ENCODE data around the gene LCOR. TPM values are rescaled to one million over a fixed set of nuclear protein-coding genes. Genes with fewer than 3 reads are reported as not detected.
A peak's percentile ranks its signal among the peaks of the same experiment; 100 is the strongest.

The LCOR gene
- total and polyA plus RNA-seq, 8 donors: 4.5 to 34.2 (median 19.5) TPM

GRCh38 chr10:97018251-97019212, 186.4 kb downstream of the LCOR start:
- ATAC-seq (no peak), DNase-seq (no peak), FAIRE-seq (no peak)
- Histone ChIP-seq H3K27ac (no peak overlapping the region), H3K36me3 (no peaks in the 10 kb centered on the region), H3K27me3 (no peaks in the 10 kb centered on the region), H3K4me1 (peaks cover 6 to 9% (median 7%) of the 10 kb centered on the region in 3 donors), H3K9me3 (no peaks in the 10 kb centered on the region), H3K4me3 (no peak overlapping the region)
- TF ChIP-seq CTCF (IDR thresholded peaks at IDR 0.05): no peak
- 79 to 90% methylated on average over 18 of the region's 18 CpGs for WGBS, 2 donors
- intact Hi-C loops (cut with DNase I): no loop called here

- intact Hi-C loops (cut with DNase I): no loop called here
- H3K4me1 ChIP-seq: peaks cover 9 to 14% (median 13%) of the 10 kb centered on the region in 3 donors
- H3K27ac ChIP-seq: no peak overlapping the region
- FAIRE-seq (no peak), DNase-seq (no peak), ATAC-seq (no peak)
- 89 to 94% methylated on average over 12 of the region's 12 CpGs for WGBS, 2 donors
- no peaks in the 10 kb centered on the region for H3K27me3 ChIP-seq
- H3K9me3 ChIP-seq: no peaks in the 10 kb centered on the region
- no peak for TF ChIP-seq CTCF (IDR thresholded peaks at IDR 0.05)
- H3K36me3 ChIP-seq: no peaks in the 10 kb centered on the region
- H3K4me3 ChIP-seq: no peak overlapping the region
Measured at GRCh38 chr10:97019213-97019844, 187.2 kb downstream of the LCOR start.

GRCh38 chr10:97020452-97021400, 188.6 kb downstream of the LCOR start:
- intact Hi-C loops (cut with DNase I): no loop called here
- Histone ChIP-seq H3K4me3 (no peak overlapping the region), H3K27ac (peak overlapping the region in 3 of 4 donors; percentile 39 to 72 (median 42)), H3K27me3 (no peaks in the 10 kb centered on the region), H3K4me1 (peaks cover 12 to 18% (median 13%) of the 10 kb centered on the region in 3 donors), H3K36me3 (no peaks in the 10 kb centered on the region), H3K9me3 (no peaks in the 10 kb centered on the region)
- DNase-seq (peak in 5 of 6 donors; percentile 60 to 81 (median 77)), ATAC-seq (peak; percentile 56 to 83 (median 76)), FAIRE-seq (no peak)
- WGBS, 2 donors: 39 to 45% methylated on average over 25 of the region's 25 CpGs
- TF ChIP-seq CTCF (IDR thresholded peaks at IDR 0.05): no peak

- peaks cover 12 to 18% (median 13%) of the 10 kb centered on the region in 3 donors for H3K4me1 ChIP-seq
- no peaks in the 10 kb centered on the region for H3K36me3 ChIP-seq
- no peaks in the 10 kb centered on the region for H3K9me3 ChIP-seq
- 93 to 96% methylated on average over 7 of the region's 7 CpGs for WGBS, 2 donors
- intact Hi-C loops (cut with DNase I): no loop called here
- FAIRE-seq (no peak), ATAC-seq (no peak), DNase-seq (no peak)
- H3K27ac ChIP-seq: no peak overlapping the region
- H3K27me3 ChIP-seq: no peaks in the 10 kb centered on the region
- no peak overlapping the region for H3K4me3 ChIP-seq
- no peak for TF ChIP-seq CTCF (IDR thresholded peaks at IDR 0.05)
Measured at GRCh38 chr10:97022616-97023015, 190.5 kb downstream of the LCOR start.
